Suprapubic skin (tissue), 3 donors: Measurements from ENCODE around the gene MED27.

ENCODE experiments used
- CTCF ChIP-seq, 2 donors: fragments of 200-600 bp in 1 of 2; fragments of 450-650 bp in 1 of 2; sonication (generic) in 1 of 2; IDR thresholded peaks; one replicate each; pipeline ENCODE4 v1.5.1; 2016 to 2019; ENCODE audit warnings: antibody characterized with exemption in 2 of 2, mild to moderate bottlenecking in 1 of 2, moderate library complexity in 1 of 2
- POLR2A ChIP-seq, 2 donors: fragments of 450-650 bp; IDR thresholded peaks; one replicate each; pipeline ENCODE4 v1.6.1; 2017; ENCODE audit warnings: antibody characterized with exemption in 2 of 2, mild to moderate bottlenecking in 2 of 2, moderate library complexity in 2 of 2

- TF ChIP-seq POLR2A (IDR thresholded peaks at IDR 0.05) (no peak), CTCF (IDR thresholded peaks at IDR 0.05) (no peak)
Measured at GRCh38 chr9:131969469-131969989, 110.1 kb downstream of the MED27 start.
